ENCODE data around the gene GBX1.

GBX1 gene

DNA sequence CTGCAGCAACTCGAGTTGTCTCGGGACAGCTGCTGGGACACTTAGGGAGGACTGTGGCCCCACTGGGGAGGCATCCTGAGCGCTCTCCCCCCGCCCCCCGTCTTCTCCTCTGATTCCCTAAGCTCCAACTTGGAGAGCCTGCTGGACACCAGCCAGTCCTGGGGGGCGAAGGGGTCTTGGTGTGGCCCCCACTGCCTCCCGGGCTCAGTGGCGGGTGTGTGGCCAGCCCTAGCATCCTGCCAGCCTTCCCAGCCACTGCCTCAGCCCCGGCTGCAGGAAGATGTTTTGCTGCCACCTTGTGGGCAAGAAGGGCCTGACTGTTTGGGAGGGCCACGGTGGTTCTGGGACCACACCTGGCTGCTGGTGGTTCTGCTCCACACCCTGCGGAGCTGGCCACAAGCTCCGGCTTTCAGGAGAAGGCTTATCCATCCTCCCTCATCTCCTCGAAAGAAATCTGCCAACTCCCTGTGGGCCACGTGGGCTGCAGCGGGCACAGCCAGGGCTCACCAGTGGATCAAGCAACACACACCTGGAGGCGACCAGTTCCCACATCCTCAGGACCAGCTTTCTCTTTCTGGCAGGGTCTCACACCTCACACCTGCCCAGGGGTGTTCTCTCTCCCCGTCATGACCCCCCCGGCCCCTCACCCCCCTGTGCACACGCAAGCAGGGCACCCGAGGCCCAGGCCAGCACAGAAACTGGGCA lies 56.4 kb downstream of the GBX1 start:
- H3K36me3 ChIP-seq (ENCODE audit: control insufficient read depth, insufficient read depth, low read length): no peaks in the 10 kb centered on the region
- H3K9me3 ChIP-seq (ENCODE audit: control insufficient read depth, low read length): no peaks in the 10 kb centered on the region
- no peak overlapping the region for H3K4me2 ChIP-seq (ENCODE audit: low read length)
- H3K79me2 ChIP-seq: peaks cover 53% of the 10 kb centered on the region
- peaks cover 11% of the 10 kb centered on the region for H3K4me1 ChIP-seq
- no peak overlapping the region for H3K4me3 ChIP-seq (ENCODE audit: low read depth, low read length)
- no peak overlapping the region for H2AFZ ChIP-seq
- no peaks in the 10 kb centered on the region for H3K27me3 ChIP-seq (ENCODE audit: control insufficient read depth, insufficient read depth, low read length)
- H3K27ac ChIP-seq: no peak overlapping the region
- TF ChIP-seq, protein P1, sequence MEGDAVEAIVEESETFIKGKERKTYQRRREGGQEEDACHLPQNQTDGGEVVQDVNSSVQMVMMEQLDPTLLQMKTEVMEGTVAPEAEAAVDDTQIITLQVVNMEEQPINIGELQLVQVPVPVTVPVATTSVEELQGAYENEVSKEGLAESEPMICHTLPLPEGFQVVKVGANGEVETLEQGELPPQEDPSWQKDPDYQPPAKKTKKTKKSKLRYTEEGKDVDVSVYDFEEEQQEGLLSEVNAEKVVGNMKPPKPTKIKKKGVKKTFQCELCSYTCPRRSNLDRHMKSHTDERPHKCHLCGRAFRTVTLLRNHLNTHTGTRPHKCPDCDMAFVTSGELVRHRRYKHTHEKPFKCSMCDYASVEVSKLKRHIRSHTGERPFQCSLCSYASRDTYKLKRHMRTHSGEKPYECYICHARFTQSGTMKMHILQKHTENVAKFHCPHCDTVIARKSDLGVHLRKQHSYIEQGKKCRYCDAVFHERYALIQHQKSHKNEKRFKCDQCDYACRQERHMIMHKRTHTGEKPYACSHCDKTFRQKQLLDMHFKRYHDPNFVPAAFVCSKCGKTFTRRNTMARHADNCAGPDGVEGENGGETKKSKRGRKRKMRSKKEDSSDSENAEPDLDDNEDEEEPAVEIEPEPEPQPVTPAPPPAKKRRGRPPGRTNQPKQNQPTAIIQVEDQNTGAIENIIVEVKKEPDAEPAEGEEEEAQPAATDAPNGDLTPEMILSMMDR (IDR thresholded peaks at IDR 0.05): peak; percentile 87
- no peak overlapping the region for H3K9ac ChIP-seq

DNA sequence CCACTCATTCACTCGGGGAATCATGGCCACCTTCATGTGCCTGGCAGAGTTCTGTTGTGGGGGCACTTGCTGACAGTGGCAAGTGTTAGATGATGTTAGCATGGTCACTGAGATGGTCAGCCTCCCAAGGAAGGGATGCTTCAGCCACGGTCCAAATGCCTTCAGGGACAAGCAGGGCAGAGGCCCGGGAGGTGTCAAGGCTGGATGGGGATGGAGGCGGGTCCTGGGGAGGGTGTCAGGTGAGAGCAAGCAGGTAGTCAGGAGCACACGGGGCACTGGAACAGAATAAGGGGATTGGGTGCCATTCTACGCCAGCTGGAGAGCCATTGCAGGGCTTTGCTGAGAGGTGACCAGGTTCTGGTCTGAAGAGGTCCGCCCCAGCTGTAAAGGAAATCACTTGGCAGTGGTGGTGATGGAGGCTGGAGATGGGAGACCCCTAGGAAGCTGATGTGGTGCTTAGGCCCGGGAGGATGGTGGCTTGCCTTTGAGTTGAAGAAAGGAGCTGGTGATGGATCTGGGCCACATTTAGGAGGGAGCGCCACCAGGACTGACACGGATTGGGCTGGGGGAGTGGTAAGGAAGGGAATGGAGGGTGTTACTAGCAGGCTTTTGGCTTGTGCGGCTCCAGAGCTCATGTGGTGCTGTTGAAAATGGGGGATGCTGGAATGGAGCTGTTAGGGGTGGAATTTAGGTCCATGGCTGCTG lies 57.1 kb downstream of the GBX1 start:
- no peak overlapping the region for H2AFZ ChIP-seq
- H3K79me2 ChIP-seq: peaks cover 48% of the 10 kb centered on the region
- no peak overlapping the region for H3K27ac ChIP-seq
- TF ChIP-seq, protein P1 (IDR thresholded peaks at IDR 0.05): no peak
- H3K4me3 ChIP-seq (ENCODE audit: low read depth, low read length): no peak overlapping the region
- H3K36me3 ChIP-seq (ENCODE audit: control insufficient read depth, insufficient read depth, low read length): no peaks in the 10 kb centered on the region
- H3K9me3 ChIP-seq (ENCODE audit: control insufficient read depth, low read length): no peaks in the 10 kb centered on the region
- H3K9ac ChIP-seq: no peak overlapping the region
- no peaks in the 10 kb centered on the region for H3K27me3 ChIP-seq (ENCODE audit: control insufficient read depth, insufficient read depth, low read length)
- no peak overlapping the region for H3K4me2 ChIP-seq (ENCODE audit: low read length)
- peaks cover 9% of the 10 kb centered on the region for H3K4me1 ChIP-seq

DNA sequence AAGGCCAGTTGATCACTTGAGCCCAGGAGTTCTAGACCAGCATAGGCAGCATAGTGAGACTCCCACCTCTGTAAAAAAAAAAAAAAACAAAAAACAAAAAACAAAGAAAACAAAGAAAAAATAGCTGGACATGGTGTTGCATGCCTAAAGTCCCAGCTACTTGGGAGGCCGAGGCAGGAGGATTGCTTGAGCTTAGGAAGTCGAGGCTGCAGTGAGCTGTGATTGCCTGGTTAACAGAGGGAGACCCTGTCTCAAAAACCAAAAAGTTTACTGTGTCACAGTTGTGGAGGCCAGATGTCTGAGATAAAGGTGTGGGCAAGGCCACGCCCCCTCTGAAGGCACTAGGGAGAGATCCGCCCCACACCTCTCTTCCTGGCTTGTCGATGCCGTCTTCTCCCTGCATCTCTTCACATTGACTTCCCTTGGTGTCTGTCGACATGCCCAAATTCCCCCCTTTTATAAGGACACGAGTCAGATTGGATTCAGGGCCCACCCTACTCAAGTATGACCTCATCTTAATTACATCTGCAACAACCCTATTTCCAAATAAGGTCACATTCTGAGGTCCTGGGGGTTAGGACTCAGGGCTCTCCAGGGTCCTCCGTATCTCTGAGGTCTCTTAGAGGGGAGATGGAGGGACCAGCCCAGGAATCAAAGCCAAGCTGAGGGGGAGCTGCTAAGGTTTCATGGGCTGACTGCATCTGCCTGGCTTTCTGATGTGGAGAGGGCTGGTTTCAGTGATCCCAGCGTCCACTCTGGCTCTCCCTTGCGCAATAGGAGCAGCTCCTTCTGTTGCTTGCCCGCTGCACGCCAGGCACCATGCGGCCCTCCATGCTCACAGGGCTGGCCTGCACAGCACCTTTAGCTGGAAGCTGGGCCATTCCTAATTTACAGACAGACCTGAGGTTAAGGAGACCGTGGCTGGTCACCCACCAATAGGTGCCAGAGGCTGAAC lies 58.1 kb downstream of the GBX1 start:
- no peak overlapping the region for H3K4me2 ChIP-seq (ENCODE audit: low read length)
- H3K9ac ChIP-seq: no peak overlapping the region
- H2AFZ ChIP-seq: no peak overlapping the region
- H3K9me3 ChIP-seq (ENCODE audit: control insufficient read depth, low read length): no peaks in the 10 kb centered on the region
- no peaks in the 10 kb centered on the region for H3K36me3 ChIP-seq (ENCODE audit: control insufficient read depth, insufficient read depth, low read length)
- H3K79me2 ChIP-seq: peaks cover 56% of the 10 kb centered on the region
- TF ChIP-seq, protein P1 (IDR thresholded peaks at IDR 0.05): no peak
- H3K27ac ChIP-seq: no peak overlapping the region
- no peaks in the 10 kb centered on the region for H3K27me3 ChIP-seq (ENCODE audit: control insufficient read depth, insufficient read depth, low read length)
- H3K4me3 ChIP-seq (ENCODE audit: low read depth, low read length): no peak overlapping the region
- peaks cover 9% of the 10 kb centered on the region for H3K4me1 ChIP-seq

DNA sequence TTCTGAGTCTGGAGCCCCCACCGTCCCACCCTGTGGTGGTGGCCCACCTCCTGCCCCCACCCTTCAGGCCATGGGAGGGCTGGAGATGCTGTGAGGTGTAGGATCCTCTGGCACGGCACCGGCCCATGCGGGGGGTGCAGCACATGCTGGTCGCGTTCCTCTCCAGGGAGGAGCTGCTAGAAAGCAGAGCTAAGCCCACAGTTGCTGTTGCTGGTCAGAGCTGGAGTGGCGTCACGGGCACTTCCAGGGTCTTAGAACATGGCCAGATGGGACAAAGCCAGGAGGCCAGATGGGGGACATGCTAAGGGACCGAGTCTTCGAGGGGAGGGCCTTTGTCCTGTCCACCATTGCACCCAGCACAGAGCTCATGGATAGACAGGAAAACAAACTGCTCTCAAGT lies 59.6 kb downstream of the GBX1 start:
- Histone ChIP-seq H3K4me1 (no peaks in the 10 kb centered on the region), H3K27ac (no peak overlapping the region), H3K4me2 (ENCODE audit: low read length) (no peak overlapping the region), H3K4me3 (ENCODE audit: low read depth, low read length) (no peak overlapping the region), H2AFZ (no peak overlapping the region), H3K36me3 (ENCODE audit: control insufficient read depth, insufficient read depth, low read length) (no peaks in the 10 kb centered on the region), H3K79me2 (peaks cover 50% of the 10 kb centered on the region), H3K27me3 (ENCODE audit: control insufficient read depth, insufficient read depth, low read length) (no peaks in the 10 kb centered on the region), H3K9me3 (ENCODE audit: control insufficient read depth, low read length) (no peaks in the 10 kb centered on the region), H3K9ac (no peak overlapping the region)
- TF ChIP-seq, protein P1 (IDR thresholded peaks at IDR 0.05): no peak

All from parathyroid adenoma (tissue), 2 donors.